Mesenchymal stem cell (in vitro differentiated cells and primary cell): ENCODE measurements around the gene POLR1D.
A peak's percentile ranks its signal among the peaks of the same experiment; 100 is the strongest.

Experiments used
- DNase-seq: peaks from one replicate; pipeline ENCODE4 v3.0.0-alpha.2; 2013
- H2AFZ ChIP-seq: one replicate; pipeline ENCODE4 v1.6.1; 2013; ENCODE audit warnings: low read depth, mild to moderate bottlenecking, control low read depth, inconsistent platforms, low read length, moderate library complexity
- H2AK5ac ChIP-seq: 2 replicates; pipeline ENCODE4 v1.6.1; 2013; ENCODE audit warnings: low read length, moderate library complexity, mild to moderate bottlenecking, inconsistent platforms; ENCODE audit not compliant: severe bottlenecking
- H2BK120ac ChIP-seq: one replicate; pipeline ENCODE4 v1.6.1; 2013; ENCODE audit warnings: low read depth, mild to moderate bottlenecking, inconsistent platforms, low read length, moderate library complexity
- H2BK12ac ChIP-seq, 2 experiments: one replicate each; pipeline ENCODE4 v1.6.1; 2013; ENCODE audit warnings: inconsistent platforms in 2 of 2, low read length in 2 of 2, mild to moderate bottlenecking in 2 of 2, moderate library complexity in 2 of 2, control low read depth in 1 of 2
- H2BK15ac ChIP-seq: one replicate; pipeline ENCODE4 v1.6.1; 2013; ENCODE audit warnings: mild to moderate bottlenecking, low read depth, inconsistent platforms; ENCODE audit not compliant: poor library complexity, severe bottlenecking
- H2BK5ac ChIP-seq: 2 replicates; pipeline ENCODE4 v1.6.1; 2013; ENCODE audit warnings: low read depth, mild to moderate bottlenecking, low read length, control low read depth, inconsistent platforms; ENCODE audit not compliant: poor library complexity, severe bottlenecking
- H3K14ac ChIP-seq, 2 experiments: one replicate each; pipeline ENCODE4 v1.6.1; 2013; ENCODE audit warnings: inconsistent platforms in 2 of 2, low read length in 2 of 2, control low read depth in 1 of 2, mild to moderate bottlenecking in 1 of 2, moderate library complexity in 1 of 2
- H3K18ac ChIP-seq, 2 experiments: one replicate each; pipeline ENCODE4 v1.6.1; 2013; ENCODE audit warnings: inconsistent platforms in 2 of 2, low read length in 2 of 2, control low read depth in 1 of 2, low read depth in 1 of 2, mild to moderate bottlenecking in 1 of 2
- H3K23ac ChIP-seq, 2 experiments: one replicate each; pipeline ENCODE4 v1.6.1; 2013; ENCODE audit warnings: inconsistent platforms in 2 of 2, low read length in 2 of 2, mild to moderate bottlenecking in 2 of 2, moderate library complexity in 2 of 2, control low read depth in 1 of 2
- H3K27ac ChIP-seq: 2 replicates; pipeline ENCODE4 v1.5.1; 2013; ENCODE audit warnings: mild to moderate bottlenecking, moderate library complexity, low read length, control low read depth, inconsistent platforms; ENCODE audit not compliant: poor library complexity, severe bottlenecking
- H3K27me3 ChIP-seq, 2 experiments: 2 replicates each; pipeline versions ENCODE4 v1.6.1 to v1.7.0; 2013; ENCODE audit warnings: low read length in 2 of 2, mild to moderate bottlenecking in 2 of 2, moderate library complexity in 2 of 2, control low read depth in 1 of 2, inconsistent platforms in 1 of 2; ENCODE audit not compliant: control insufficient read depth in 1 of 2, insufficient read depth in 1 of 2
- H3K36me3 ChIP-seq, 2 experiments: 2 replicates each; pipeline versions ENCODE4 v1.6.1 to v1.7.0; 2013; ENCODE audit warnings: low read length in 2 of 2, control low read depth in 1 of 2, inconsistent platforms in 1 of 2, low read depth in 1 of 2, mild to moderate bottlenecking in 1 of 2; ENCODE audit not compliant: insufficient read depth in 2 of 2, control insufficient read depth in 1 of 2
- H3K4ac ChIP-seq, 2 experiments: one replicate each; pipeline ENCODE4 v1.6.1; 2013; ENCODE audit warnings: inconsistent platforms in 2 of 2, low read length in 2 of 2, mild to moderate bottlenecking in 2 of 2, moderate library complexity in 2 of 2, control low read depth in 1 of 2, low read depth in 1 of 2
- H3K4me1 ChIP-seq: 2 replicates; pipeline ENCODE4 v1.6.1; 2013; ENCODE audit warnings: low read depth, low read length, control low read depth; ENCODE audit not compliant: control insufficient read depth, insufficient read depth
- H3K4me2 ChIP-seq: 2 replicates; pipeline ENCODE4 v1.6.1; 2013; ENCODE audit warnings: low read length, mild to moderate bottlenecking, inconsistent platforms; ENCODE audit not compliant: poor library complexity, severe bottlenecking
- H3K4me3 ChIP-seq, 2 experiments: 2 replicates each; pipeline versions ENCODE4 v1.5.1 to v1.7.0; 2013; ENCODE audit warnings: low read length in 2 of 2, mild to moderate bottlenecking in 2 of 2, control low read depth in 1 of 2, low read depth in 1 of 2; ENCODE audit not compliant: insufficient read depth in 1 of 2
- H3K79me1 ChIP-seq: replicated peaks from 2 replicates; pipeline ENCODE4 v1.6.1; 2013; ENCODE audit warnings: mild to moderate bottlenecking, control low read depth, low read length, inconsistent platforms; ENCODE audit not compliant: poor library complexity, severe bottlenecking
- H3K9ac ChIP-seq: 2 replicates; pipeline ENCODE4 v1.7.0; 2013; ENCODE audit warnings: mild to moderate bottlenecking, low read length, moderate library complexity
- H3K9me3 ChIP-seq: 2 replicates; pipeline ENCODE4 v1.7.0; 2013; ENCODE audit warnings: mild to moderate bottlenecking, low read length; ENCODE audit not compliant: control insufficient read depth
- H4K8ac ChIP-seq: one replicate; pipeline ENCODE4 v1.6.1; 2013; ENCODE audit warnings: inconsistent platforms, mild to moderate bottlenecking, low read length, moderate library complexity
- H4K91ac ChIP-seq: one replicate; pipeline ENCODE4 v1.6.1; 2013; ENCODE audit warnings: mild to moderate bottlenecking, low read length, inconsistent platforms
- WGBS: methylation state at CpG from one replicate; pipeline ENCODE4 v1.1.7; 2013; ENCODE audit warnings: mixed read lengths; 5-methylcytosine and 5-hydroxymethylcytosine counted together

POLR1D gene

DNA sequence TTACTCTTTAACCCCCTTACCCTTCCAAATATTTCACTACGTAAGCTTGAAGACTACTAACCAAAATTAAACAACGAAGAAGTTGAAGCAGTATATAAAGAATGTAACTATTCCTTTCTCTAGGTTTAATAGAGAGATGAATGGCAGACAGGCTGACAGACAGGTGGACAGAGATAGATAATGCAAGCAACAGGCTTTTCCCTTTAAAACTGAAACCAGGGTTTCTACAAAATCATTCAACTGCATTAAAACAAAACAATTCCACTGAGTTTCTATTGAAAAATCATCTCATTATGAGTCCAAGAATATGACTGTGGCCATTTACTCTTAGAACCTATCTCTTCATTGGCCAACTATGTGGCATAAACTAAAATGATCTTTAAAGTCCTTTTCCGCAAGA lies 16.6 kb upstream of the POLR1D start:
- Histone ChIP-seq H3K14ac (no peak overlapping the region), H3K18ac (no peak overlapping the region), H4K8ac (no peak overlapping the region), H3K4ac (no peak overlapping the region), H2AFZ (no peak overlapping the region), H2BK5ac (no peak overlapping the region), H3K4me2 (no peak overlapping the region), H3K23ac (no peak overlapping the region), H3K9me3 (no peaks in the 10 kb centered on the region), H2BK12ac (no peak overlapping the region), H2AK5ac (no peak overlapping the region), H2BK15ac (no peak overlapping the region), H3K79me1 (peaks cover 6% of the 10 kb centered on the region), H3K9ac (no peak overlapping the region), H3K36me3 (no peaks in the 10 kb centered on the region), H3K4me3 (no peak overlapping the region), H4K91ac (no peak overlapping the region), H3K27ac (no peak overlapping the region), H3K4me1 (no peaks in the 10 kb centered on the region), H2BK120ac (no peak overlapping the region), H3K27me3 (no peaks in the 10 kb centered on the region)
- no peak for DNase-seq
- no CpG with 5 or more reads among the region's 3 CpGs for WGBS

DNA sequence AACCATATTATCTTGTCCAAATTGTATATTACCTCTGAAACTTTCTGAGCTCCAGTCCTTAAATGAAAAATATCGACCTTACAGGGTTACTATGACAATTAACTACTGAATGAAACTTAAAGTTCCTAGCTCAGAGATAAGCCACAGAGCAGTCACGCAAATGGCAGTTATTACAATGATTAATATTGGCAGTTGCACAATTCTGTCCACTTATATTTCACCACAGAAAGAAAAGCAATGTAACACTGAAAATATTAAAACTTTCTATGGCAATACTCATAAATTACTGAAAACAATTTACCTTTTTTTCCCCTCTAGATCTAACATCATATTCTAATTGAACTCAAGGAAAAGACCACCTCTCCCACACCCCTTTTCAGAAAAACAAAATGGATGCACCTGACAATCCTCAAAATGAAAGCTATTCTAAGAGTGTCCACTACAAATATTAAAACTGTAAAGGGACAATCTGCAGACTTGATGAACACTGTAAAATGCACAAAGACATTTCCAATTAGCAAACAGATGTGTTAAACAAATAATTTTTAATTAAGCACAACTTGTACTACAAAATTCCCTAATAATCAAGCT lies 16.0 kb upstream of the POLR1D start:
- Histone ChIP-seq H3K4me2 (no peak overlapping the region), H3K23ac (no peak overlapping the region), H3K4me1 (no peaks in the 10 kb centered on the region), H2BK15ac (no peak overlapping the region), H3K4ac (no peak overlapping the region), H2BK120ac (no peak overlapping the region), H3K4me3 (no peak overlapping the region), H2BK5ac (no peak overlapping the region), H3K27ac (no peak overlapping the region), H3K14ac (no peak overlapping the region), H3K18ac (no peak overlapping the region), H3K9ac (no peak overlapping the region), H2BK12ac (no peak overlapping the region), H4K8ac (no peak overlapping the region), H3K79me1 (peaks cover 6% of the 10 kb centered on the region), H3K9me3 (no peaks in the 10 kb centered on the region), H2AFZ (no peak overlapping the region), H4K91ac (no peak overlapping the region), H3K27me3 (no peaks in the 10 kb centered on the region), H2AK5ac (no peak overlapping the region), H3K36me3 (no peaks in the 10 kb centered on the region)
- peak; percentile 47 for DNase-seq
- 74% methylated on average over 2 of the region's 2 CpGs for WGBS

DNA sequence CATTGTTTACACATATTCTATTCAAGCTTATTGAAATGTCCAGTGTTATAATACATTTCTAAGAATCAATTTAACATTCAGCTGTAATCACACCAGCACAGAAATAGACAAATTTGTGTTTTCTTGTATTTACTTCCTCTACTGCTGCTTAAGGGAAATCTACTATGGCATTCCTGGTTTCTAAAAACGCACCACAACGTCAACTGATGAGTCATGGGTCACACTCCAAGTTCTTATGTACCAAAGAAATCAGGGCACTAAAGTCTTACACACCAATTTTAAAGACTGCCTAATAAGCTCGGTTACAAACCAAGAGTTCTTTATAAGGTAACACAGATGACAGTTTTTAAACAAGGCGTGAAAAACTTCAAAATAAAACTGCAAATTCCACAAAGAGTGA lies 14.6 kb upstream of the POLR1D start:
- peak; percentile 87 for DNase-seq
- WGBS = 15% methylated on average over 3 of the region's 4 CpGs
- Histone ChIP-seq H4K91ac (no peak overlapping the region), H3K4me1 (no peaks in the 10 kb centered on the region), H3K4me3 (no peak overlapping the region), H4K8ac (no peak overlapping the region), H3K14ac (no peak overlapping the region), H2BK15ac (no peak overlapping the region), H3K23ac (no peak overlapping the region), H2BK120ac (no peak overlapping the region), H3K18ac (no peak overlapping the region), H3K9me3 (no peaks in the 10 kb centered on the region), H2AK5ac (no peak overlapping the region), H2BK5ac (no peak overlapping the region), H3K27ac (no peak overlapping the region), H2AFZ (no peak overlapping the region), H3K79me1 (peaks cover 6% of the 10 kb centered on the region), H3K4ac (no peak overlapping the region), H3K4me2 (no peak overlapping the region), H3K27me3 (no peaks in the 10 kb centered on the region), H2BK12ac (no peak overlapping the region), H3K36me3 (no peaks in the 10 kb centered on the region), H3K9ac (no peak overlapping the region)

DNA sequence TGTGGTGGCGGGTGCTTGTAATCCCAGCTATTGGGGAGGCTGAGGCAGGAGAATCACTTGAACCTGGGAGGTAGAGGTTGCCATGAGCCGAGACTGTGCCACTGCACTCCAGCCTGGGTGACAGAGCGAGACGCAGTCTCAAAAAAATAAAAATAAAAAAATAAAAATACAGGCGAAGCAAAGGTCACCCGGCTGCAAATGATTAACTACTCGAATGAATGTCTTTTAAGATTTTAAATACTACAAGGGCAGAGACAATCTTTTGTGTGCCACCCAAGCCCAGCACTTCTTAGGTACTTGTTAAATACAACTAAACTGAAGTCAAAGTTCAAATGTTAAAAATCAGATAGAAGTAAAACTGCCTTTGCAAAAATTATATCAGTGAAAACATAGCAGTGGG lies 8.1 kb upstream of the POLR1D start:
- no peak overlapping the region for H2AK5ac ChIP-seq
- no peak for DNase-seq
- H3K18ac ChIP-seq = no peak overlapping the region
- H3K27ac ChIP-seq = no peak overlapping the region
- H2BK12ac ChIP-seq = no peak overlapping the region
- no peak overlapping the region for H3K4ac ChIP-seq
- no peak overlapping the region for H3K23ac ChIP-seq
- H3K27me3 ChIP-seq = no peaks in the 10 kb centered on the region
- WGBS = 100% methylated on average over 7 of the region's 7 CpGs
- no peak overlapping the region for H4K91ac ChIP-seq
- H3K4me1 ChIP-seq = no peaks in the 10 kb centered on the region
- H2AFZ ChIP-seq = no peak overlapping the region
- peaks cover 0 to 6% of the 10 kb centered on the region in 2 experiments for H3K36me3 ChIP-seq
- H3K79me1 ChIP-seq = peaks cover 31% of the 10 kb centered on the region
- H2BK15ac ChIP-seq = no peak overlapping the region
- no peak overlapping the region for H2BK120ac ChIP-seq
- no peak overlapping the region for H3K9ac ChIP-seq
- H3K4me3 ChIP-seq = no peak overlapping the region
- H3K4me2 ChIP-seq = no peak overlapping the region
- H2BK5ac ChIP-seq = no peak overlapping the region
- H3K9me3 ChIP-seq = no peaks in the 10 kb centered on the region
- no peak overlapping the region for H3K14ac ChIP-seq
- H4K8ac ChIP-seq = no peak overlapping the region
